ENCODE measurements around the gene EMILIN3. TPM values are rescaled to one million over a fixed set of nuclear protein-coding genes. Genes with fewer than 3 reads are reported as not detected.

The EMILIN3 gene
- total and polyA plus RNA-seq, 7 donors, result 0.66 to 4.3 (median 2.9) TPM; not detected in 2

DNA sequence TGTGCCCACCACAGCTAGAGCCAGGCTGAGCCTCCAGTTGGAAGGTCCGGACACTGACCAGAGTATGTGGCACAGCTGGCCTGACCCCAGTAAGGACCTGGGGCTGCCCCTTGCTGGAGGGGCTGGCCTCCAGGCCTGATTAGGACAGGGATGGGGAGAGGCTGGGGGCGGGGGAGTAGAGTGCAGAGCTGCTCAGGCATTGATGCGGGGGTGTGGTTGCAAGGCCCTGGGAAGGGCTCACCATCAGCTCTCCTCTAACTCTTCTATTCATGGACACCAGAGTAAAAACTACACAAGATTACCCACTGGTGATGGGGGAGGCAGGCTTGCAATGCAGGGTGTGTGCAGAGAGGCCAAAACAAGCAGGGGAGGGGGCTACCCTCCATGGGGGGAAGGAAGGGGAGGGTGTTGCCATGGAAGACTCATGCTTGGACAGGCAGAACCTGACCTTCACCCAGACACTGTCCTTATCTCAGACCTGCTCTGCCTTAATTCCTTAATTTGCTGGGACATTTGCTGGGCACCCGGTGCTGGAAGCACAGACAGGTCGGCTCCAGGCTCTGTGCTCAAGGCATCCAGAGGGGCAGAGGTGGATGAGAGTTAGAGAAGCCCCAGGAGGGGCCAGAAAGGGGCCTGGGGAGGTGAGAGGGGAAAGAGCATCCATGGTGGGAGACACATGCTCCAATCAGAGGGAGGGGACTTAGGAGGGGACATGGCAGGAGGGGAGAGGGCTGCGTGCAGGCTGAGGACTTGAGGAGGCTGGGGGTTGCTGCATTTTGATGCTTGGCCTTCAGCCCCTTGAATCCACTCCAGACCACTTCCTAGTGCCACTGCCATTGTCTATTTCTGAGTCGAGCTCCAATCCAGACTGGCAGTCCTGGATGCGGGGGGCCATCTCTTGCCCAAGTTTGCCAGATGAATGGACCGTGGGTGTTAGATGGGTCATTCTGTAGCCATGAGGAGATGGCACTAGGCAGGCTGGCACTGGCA lies 7.6 kb upstream of the EMILIN3 start:
- Histone ChIP-seq H3K4me1 (no peaks in the 10 kb centered on the region), H3K27ac (no peak overlapping the region), H3K4me3 (no peak overlapping the region), H3K27me3 (peaks cover 0 to 1% (median 1%) of the 10 kb centered on the region in 3 donors), H3K36me3 (no peaks in the 10 kb centered on the region), H3K9me3 (no peaks in the 10 kb centered on the region)
- WGBS, 2 donors, result 81 to 82% methylated on average over 9 of the region's 9 CpGs
- TF ChIP-seq POLR2AphosphoS5 (IDR thresholded peaks at IDR 0.05) (no peak), POLR2A (IDR thresholded peaks at IDR 0.05) (no peak), EP300 (IDR thresholded peaks at IDR 0.05) (no peak)
- TF ChIP-seq, protein P1, sequence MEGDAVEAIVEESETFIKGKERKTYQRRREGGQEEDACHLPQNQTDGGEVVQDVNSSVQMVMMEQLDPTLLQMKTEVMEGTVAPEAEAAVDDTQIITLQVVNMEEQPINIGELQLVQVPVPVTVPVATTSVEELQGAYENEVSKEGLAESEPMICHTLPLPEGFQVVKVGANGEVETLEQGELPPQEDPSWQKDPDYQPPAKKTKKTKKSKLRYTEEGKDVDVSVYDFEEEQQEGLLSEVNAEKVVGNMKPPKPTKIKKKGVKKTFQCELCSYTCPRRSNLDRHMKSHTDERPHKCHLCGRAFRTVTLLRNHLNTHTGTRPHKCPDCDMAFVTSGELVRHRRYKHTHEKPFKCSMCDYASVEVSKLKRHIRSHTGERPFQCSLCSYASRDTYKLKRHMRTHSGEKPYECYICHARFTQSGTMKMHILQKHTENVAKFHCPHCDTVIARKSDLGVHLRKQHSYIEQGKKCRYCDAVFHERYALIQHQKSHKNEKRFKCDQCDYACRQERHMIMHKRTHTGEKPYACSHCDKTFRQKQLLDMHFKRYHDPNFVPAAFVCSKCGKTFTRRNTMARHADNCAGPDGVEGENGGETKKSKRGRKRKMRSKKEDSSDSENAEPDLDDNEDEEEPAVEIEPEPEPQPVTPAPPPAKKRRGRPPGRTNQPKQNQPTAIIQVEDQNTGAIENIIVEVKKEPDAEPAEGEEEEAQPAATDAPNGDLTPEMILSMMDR (IDR thresholded peaks at IDR 0.05), result no peak
- intact Hi-C loops (cut with DNase I), result no loop called here
- DNase-seq, result no peak

DNA sequence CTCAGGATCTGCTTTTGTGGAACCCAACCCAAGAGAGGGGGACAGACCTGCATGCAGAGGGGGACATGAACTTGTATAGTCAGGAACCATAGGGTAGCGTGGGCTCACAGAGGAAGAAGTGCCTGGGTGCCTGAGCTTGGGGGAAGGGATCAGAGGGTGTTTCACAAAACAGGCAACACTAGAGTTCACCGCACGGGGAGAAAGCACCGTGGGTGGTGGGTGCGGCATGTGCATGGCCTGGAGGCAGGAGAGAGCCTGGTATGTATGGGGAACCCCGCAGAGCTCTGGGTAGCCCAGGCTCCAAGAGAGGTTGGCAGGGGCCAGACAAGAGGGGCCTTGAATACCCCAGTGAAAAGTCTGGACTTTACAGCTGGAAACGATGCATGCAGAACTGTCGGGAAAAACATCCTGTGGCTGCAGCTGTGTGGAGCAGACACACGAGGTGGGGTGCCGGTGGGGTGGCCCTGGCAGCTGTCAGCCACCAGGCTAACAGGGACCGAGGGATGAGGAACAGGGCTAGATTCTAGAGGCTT lies 6.7 kb upstream of the EMILIN3 start:
- no peaks in the 10 kb centered on the region for H3K9me3 ChIP-seq
- TF ChIP-seq POLR2AphosphoS5 (IDR thresholded peaks at IDR 0.05), result no peak
- no peak for TF ChIP-seq EP300 (IDR thresholded peaks at IDR 0.05)
- TF ChIP-seq POLR2A (IDR thresholded peaks at IDR 0.05), result no peak
- TF ChIP-seq, protein P1 (IDR thresholded peaks at IDR 0.05), result no peak
- intact Hi-C loops (cut with DNase I), result no loop called here
- no peak overlapping the region for H3K27ac ChIP-seq
- H3K27me3 ChIP-seq, result peaks cover 0 to 9% (median 8%) of the 10 kb centered on the region in 3 donors
- no peak overlapping the region for H3K4me3 ChIP-seq
- H3K4me1 ChIP-seq, result no peaks in the 10 kb centered on the region
- H3K36me3 ChIP-seq, result no peaks in the 10 kb centered on the region
- DNase-seq, result no peak
- WGBS, 2 donors, result 80 to 81% methylated on average over 11 of the region's 11 CpGs

DNA sequence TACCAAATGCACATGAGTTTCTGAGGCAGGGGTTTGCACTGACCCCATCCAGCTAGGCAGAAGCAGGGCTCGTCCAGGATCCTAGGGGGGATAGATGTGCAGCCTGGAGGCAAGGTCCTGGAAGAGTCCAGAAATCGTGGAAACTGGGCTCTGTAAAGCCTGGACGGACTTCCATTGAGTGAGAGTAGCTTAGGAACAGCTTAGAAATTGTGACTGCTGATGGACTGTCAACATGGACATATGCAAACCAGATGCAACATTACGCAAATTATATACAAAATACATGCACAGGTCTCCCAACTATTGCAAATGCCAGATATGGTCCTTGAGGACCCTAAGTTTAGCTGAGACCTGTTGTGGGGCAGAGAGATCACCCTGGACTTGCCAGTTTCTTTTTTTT lies 4.8 kb upstream of the EMILIN3 start:
- Histone ChIP-seq H3K4me3 (no peak overlapping the region), H3K27ac (no peak overlapping the region), H3K36me3 (no peaks in the 10 kb centered on the region), H3K4me1 (peaks cover 0 to 6% (median 5%) of the 10 kb centered on the region in 4 donors), H3K27me3 (peaks cover 0 to 26% (median 22%) of the 10 kb centered on the region in 3 donors), H3K9me3 (no peaks in the 10 kb centered on the region)
- DNase-seq, result no peak
- TF ChIP-seq POLR2A (IDR thresholded peaks at IDR 0.05) (no peak), EP300 (IDR thresholded peaks at IDR 0.05) (no peak), POLR2AphosphoS5 (IDR thresholded peaks at IDR 0.05) (no peak)
- TF ChIP-seq, protein P1 (IDR thresholded peaks at IDR 0.05), result no peak
- WGBS, 2 donors, result 85% methylated on average over 4 of the region's 4 CpGs
- intact Hi-C loops (cut with DNase I), result no loop called here

DNA sequence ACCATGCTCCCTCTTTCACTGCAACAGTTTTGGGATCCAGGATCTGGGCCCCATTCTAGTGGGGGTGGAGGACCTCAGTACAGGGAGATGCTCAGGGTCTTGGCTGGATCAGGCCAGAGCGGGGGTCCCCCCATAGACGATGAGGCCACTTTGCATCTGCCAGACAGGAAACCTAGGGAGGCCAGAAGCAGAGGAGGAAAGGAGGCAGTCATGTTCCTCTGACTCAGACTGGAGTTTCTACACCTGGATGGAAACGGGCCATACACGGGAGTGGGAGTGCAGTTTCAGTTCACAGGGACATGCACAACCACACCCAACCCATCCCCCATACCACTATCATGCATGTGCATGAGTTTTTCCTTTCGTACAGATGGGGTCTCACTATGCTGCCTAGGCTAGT lies 3.6 kb upstream of the EMILIN3 start:
- H3K36me3 ChIP-seq, result no peaks in the 10 kb centered on the region
- H3K27me3 ChIP-seq, result peaks cover 9 to 38% (median 34%) of the 10 kb centered on the region in 3 donors
- H3K27ac ChIP-seq, result no peak overlapping the region
- WGBS, 2 donors, result 81 to 85% methylated on average over 5 of the region's 5 CpGs
- no peak for DNase-seq
- no peaks in the 10 kb centered on the region for H3K9me3 ChIP-seq
- H3K4me3 ChIP-seq, result no peak overlapping the region
- intact Hi-C loops (cut with DNase I), result no loop called here
- no peak for TF ChIP-seq EP300 (IDR thresholded peaks at IDR 0.05)
- TF ChIP-seq POLR2A (IDR thresholded peaks at IDR 0.05), result no peak
- no peak for TF ChIP-seq POLR2AphosphoS5 (IDR thresholded peaks at IDR 0.05)
- TF ChIP-seq, protein P1 (IDR thresholded peaks at IDR 0.05), result no peak
- peaks cover 0 to 14% (median 13%) of the 10 kb centered on the region in 4 donors for H3K4me1 ChIP-seq

Data from sigmoid colon (tissue), 7 donors.